ENCODE data around the gene B4GALNT3. TPM values are rescaled to one million over a fixed set of nuclear protein-coding genes. Genes with fewer than 3 reads are reported as not detected.

Gene B4GALNT3
- total and polyA plus RNA-seq, 7 donors, result 0.21 to 4.0 (median 0.57) TPM

GRCh38 chr12:513446-513845 is 53.7 kb downstream of the B4GALNT3 start:
- no peak for ATAC-seq
- Histone ChIP-seq H3K4me1 (no peaks in the 10 kb centered on the region), H3K27me3 (ENCODE audit: insufficient read depth in 3 of 3, low read length in 2 of 3) (peaks cover 0 to 4% (median 0%) of the 10 kb centered on the region in 3 donors), H3K9me3 (no peaks in the 10 kb centered on the region), H3K4me3 (no peak overlapping the region), H3K27ac (no peak overlapping the region), H3K36me3 (ENCODE audit: insufficient read depth in 1 of 2, low read depth in 1 of 2) (no peaks in the 10 kb centered on the region)
- DNase-seq, result no peak
- intact Hi-C loops (cut with DNase I), result no loop called here
- TF ChIP-seq CTCF (IDR thresholded peaks at IDR 0.05), result no peak
- 79 to 85% (median 81%) methylated on average over 7 of the region's 7 CpGs for WGBS, 3 donors

- no peak for TF ChIP-seq CTCF (IDR thresholded peaks at IDR 0.05)
- intact Hi-C loops (cut with DNase I), result no loop called here
- 52 to 79% (median 58%) methylated on average over 3 of the region's 3 CpGs for WGBS, 3 donors
- H3K27ac ChIP-seq, result no peak overlapping the region
- DNase-seq (no peak), ATAC-seq (no peak)
- no peaks in the 10 kb centered on the region for H3K4me1 ChIP-seq
- no peak overlapping the region for H3K4me3 ChIP-seq
- peaks cover 0 to 4% (median 0%) of the 10 kb centered on the region in 3 donors for H3K27me3 ChIP-seq (ENCODE audit: insufficient read depth in 3 of 3, low read length in 2 of 3)
- no peaks in the 10 kb centered on the region for H3K9me3 ChIP-seq
- no peaks in the 10 kb centered on the region for H3K36me3 ChIP-seq (ENCODE audit: insufficient read depth in 1 of 2, low read depth in 1 of 2)
Observed at GRCh38 chr12:517538-517937, 57.8 kb downstream of the B4GALNT3 start.

- Histone ChIP-seq H3K9me3 (no peaks in the 10 kb centered on the region), H3K27ac (no peak overlapping the region), H3K4me1 (no peaks in the 10 kb centered on the region), H3K27me3 (ENCODE audit: insufficient read depth in 3 of 3, low read length in 2 of 3) (peaks cover 0 to 4% (median 0%) of the 10 kb centered on the region in 3 donors), H3K4me3 (no peak overlapping the region), H3K36me3 (ENCODE audit: insufficient read depth in 1 of 2, low read depth in 1 of 2) (no peaks in the 10 kb centered on the region)
- ATAC-seq, result no peak
- no peak for DNase-seq
- intact Hi-C loops (cut with DNase I), result no loop called here
- WGBS, 3 donors, result 79 to 81% (median 80%) methylated on average over 2 of the region's 2 CpGs
- no peak for TF ChIP-seq CTCF (IDR thresholded peaks at IDR 0.05)
Observed at GRCh38 chr12:520119-520518, 60.4 kb downstream of the B4GALNT3 start.

- H3K4me1 ChIP-seq, result no peaks in the 10 kb centered on the region
- TF ChIP-seq CTCF (IDR thresholded peaks at IDR 0.05), result no peak
- WGBS, 3 donors, result 59 to 72% (median 67%) methylated on average over 7 of the region's 7 CpGs
- no peaks in the 10 kb centered on the region for H3K9me3 ChIP-seq
- no peak overlapping the region for H3K27ac ChIP-seq
- intact Hi-C loops (cut with DNase I), result no loop called here
- DNase-seq (no peak), ATAC-seq (peak; percentile 73 to 83 (median 81))
- H3K4me3 ChIP-seq, result no peak overlapping the region
- H3K36me3 ChIP-seq (ENCODE audit: insufficient read depth in 1 of 2, low read depth in 1 of 2), result no peaks in the 10 kb centered on the region
- H3K27me3 ChIP-seq (ENCODE audit: insufficient read depth in 3 of 3, low read length in 2 of 3), result no peaks in the 10 kb centered on the region
Observed at GRCh38 chr12:522692-523378, 63.1 kb downstream of the B4GALNT3 start.
